Stimulated activated CD4-positive, alpha-beta T cell treated with anti-CD3 and anti-CD28 coated beads, Interleukin-1b, Interleukin-23, amount 100 ng/mL, for 24 hours (primary cell): ENCODE measurements around the gene MAD2L1BP.
"Not testable (repeated sequence)": the region's sequence is repeated elsewhere in the genome, so short reads cannot be mapped to it uniquely, and the experiment has no call there.

Source experiments
- DNase-seq, 4 experiments: peaks; one replicate each; pipeline ENCODE4 v3.0.0-alpha.2; 2020; ENCODE audit warnings: low read depth in 4 of 4, low spot score in 1 of 4

Gene MAD2L1BP

GRCh38 chr6:43625393-43625992 lies 10.1 kb upstream of the MAD2L1BP start:
- no peak for DNase-seq

- no peak for DNase-seq
Measured at GRCh38 chr6:43627008-43627825, 8.4 kb upstream of the MAD2L1BP start.

GRCh38 chr6:43628393-43629103 lies 7.1 kb upstream of the MAD2L1BP start:
- DNase-seq: peak in 1 of 4 experiments; percentile 30

GRCh38 chr6:43629104-43629504 lies 6.5 kb upstream of the MAD2L1BP start, which contains the start of gene GTPBP2:
TSS of gene GTPBP2 (minus strand) at chr6:43629264. CDS start at chr6:43629162, 102 bp downstream.
- DNase-seq: peak; percentile 82 to 97 (median 94)

GRCh38 chr6:43629505-43630300 lies 5.9 kb upstream of the MAD2L1BP start:
- DNase-seq: peak; percentile 61 to 88 (median 72)

- no peak for DNase-seq
Measured at GRCh38 chr6:43630980-43631619, 4.5 kb upstream of the MAD2L1BP start.

- not testable (repeated sequence) for DNase-seq
Measured at GRCh38 chr6:43633002-43633401, 2.6 kb upstream of the MAD2L1BP start.

GRCh38 chr6:43634702-43635303 lies 837 bp upstream of the MAD2L1BP start:
- DNase-seq: no peak

- no peak for DNase-seq
Measured at GRCh38 chr6:43636308-43636659, 644 bp downstream of the MAD2L1BP start.

- DNase-seq: no peak
Measured at GRCh38 chr6:43639984-43640800, 4.6 kb downstream of the MAD2L1BP start.

GRCh38 chr6:43644940-43645612 lies 9.4 kb downstream of the MAD2L1BP start, which contains the start of gene RSPH9:
TSS of gene RSPH9 (plus strand) at chr6:43645036. CDS start at chr6:43645099, 63 bp downstream.
- DNase-seq: peak in 3 of 4 experiments; percentile 27 to 67 (median 52)

- DNase-seq: no peak
Measured at GRCh38 chr6:43645613-43645964, 9.9 kb downstream of the MAD2L1BP start.

- no peak for DNase-seq
Measured at GRCh38 chr6:43647613-43648012, 12.0 kb downstream of the MAD2L1BP start.

GRCh38 chr6:43648248-43648647 lies 12.6 kb downstream of the MAD2L1BP start:
- no peak for DNase-seq

- DNase-seq: not testable (repeated sequence)
Measured at GRCh38 chr6:43652822-43653221, 17.2 kb downstream of the MAD2L1BP start.

- DNase-seq: no peak
Measured at GRCh38 chr6:43657221-43657802, 21.7 kb downstream of the MAD2L1BP start.

- DNase-seq: no peak
Measured at GRCh38 chr6:43658161-43658560, 22.5 kb downstream of the MAD2L1BP start.

GRCh38 chr6:43662948-43663347 lies 27.3 kb downstream of the MAD2L1BP start:
- DNase-seq: not testable (repeated sequence)
